ENCODE data around the gene TMEM223. TPM values are rescaled to one million over a fixed set of nuclear protein-coding genes. Genes with fewer than 3 reads are reported as not detected.

Gene TMEM223
- total RNA-seq, 4 donors from 2014 or later: 15.9 to 30.2 (median 23.4) TPM

GRCh38 chr11:62805076-62805892, 13.5 kb upstream of the TMEM223 start, which contains the start of gene NXF1:
NXF1 (minus strand) TSS chr11:62805440; CDS start chr11:62805356, 84 bp downstream.
- H3K36me3 ChIP-seq: peaks cover 32% of the 10 kb centered on the region
- no peaks in the 10 kb centered on the region for H3K9me3 ChIP-seq
- H3K4me3 ChIP-seq: peak within 1 kb of the TSS; percentile 90
- under 1% methylated on average over 36 of the region's 77 CpGs for WGBS
- H3K27ac ChIP-seq: peak within 1 kb of the TSS; percentile 91
- DNase-seq (ENCODE audit: low spot score in 2 of 2): peak; percentile 95 to 98
- no peaks in the 10 kb centered on the region for H3K27me3 ChIP-seq
- TF ChIP-seq POLR2AphosphoS5 (IDR thresholded peaks at IDR 0.05): peak; percentile 99 to 100 (median 100)
- TF ChIP-seq POLR2A (IDR thresholded peaks at IDR 0.05): peak; percentile 99 to 100
- TF ChIP-seq EP300 (IDR thresholded peaks at IDR 0.05): no peak
- TF ChIP-seq CTCF (IDR thresholded peaks at IDR 0.05): peak in 1 of 2 donors; percentile 43
- peaks cover 32% of the 10 kb centered on the region for H3K4me1 ChIP-seq

GRCh38 chr11:62804310-62805075, 12.7 kb upstream of the TMEM223 start:
- Histone ChIP-seq H3K27me3 (no peaks in the 10 kb centered on the region), H3K9me3 (no peaks in the 10 kb centered on the region), H3K27ac (peak overlapping the region; percentile 91), H3K4me1 (peaks cover 32% of the 10 kb centered on the region), H3K36me3 (peaks cover 39% of the 10 kb centered on the region), H3K4me3 (peak overlapping the region; percentile 90)
- TF ChIP-seq CTCF (IDR thresholded peaks at IDR 0.05): no peak
- no peak for TF ChIP-seq POLR2A (IDR thresholded peaks at IDR 0.05)
- no peak for TF ChIP-seq EP300 (IDR thresholded peaks at IDR 0.05)
- 3% methylated on average over 14 of the region's 14 CpGs for WGBS
- DNase-seq (ENCODE audit: low spot score in 2 of 2): no peak

GRCh38 chr11:62801071-62801470, 9.3 kb upstream of the TMEM223 start:
- WGBS: 86% methylated on average over 4 of the region's 4 CpGs
- peaks cover 20% of the 10 kb centered on the region for H3K4me1 ChIP-seq
- H3K9me3 ChIP-seq: no peaks in the 10 kb centered on the region
- DNase-seq (ENCODE audit: low spot score in 2 of 2): no peak
- H3K4me3 ChIP-seq: no peak overlapping the region
- no peak for TF ChIP-seq EP300 (IDR thresholded peaks at IDR 0.05)
- no peak for TF ChIP-seq POLR2AphosphoS5 (IDR thresholded peaks at IDR 0.05)
- TF ChIP-seq POLR2A (IDR thresholded peaks at IDR 0.05): no peak
- no peak for TF ChIP-seq CTCF (IDR thresholded peaks at IDR 0.05)
- no peak overlapping the region for H3K27ac ChIP-seq
- H3K36me3 ChIP-seq: peaks cover 74% of the 10 kb centered on the region
- H3K27me3 ChIP-seq: no peaks in the 10 kb centered on the region

- Histone ChIP-seq H3K9me3 (no peaks in the 10 kb centered on the region), H3K27me3 (no peaks in the 10 kb centered on the region), H3K36me3 (peaks cover 90% of the 10 kb centered on the region), H3K4me3 (no peak overlapping the region), H3K4me1 (peaks cover 15% of the 10 kb centered on the region), H3K27ac (no peak overlapping the region)
- no peak for DNase-seq (ENCODE audit: low spot score in 2 of 2)
- no peak for TF ChIP-seq POLR2AphosphoS5 (IDR thresholded peaks at IDR 0.05)
- no peak for TF ChIP-seq POLR2A (IDR thresholded peaks at IDR 0.05)
- no peak for TF ChIP-seq EP300 (IDR thresholded peaks at IDR 0.05)
- WGBS: 95% methylated on average over 4 of the region's 10 CpGs
These were observed 7.7 kb upstream of the TMEM223 start for GRCh38 chr11:62799486-62799885.

- 86% methylated on average over 7 of the region's 7 CpGs for WGBS
- peaks cover 88% of the 10 kb centered on the region for H3K36me3 ChIP-seq
These were observed 4.5 kb upstream of the TMEM223 start for GRCh38 chr11:62796281-62796680.

More at GRCh38 chr11:62796281-62796680, 4.5 kb upstream of the TMEM223 start:
- no peak for TF ChIP-seq POLR2AphosphoS5 (IDR thresholded peaks at IDR 0.05)
- no peak for TF ChIP-seq CTCF (IDR thresholded peaks at IDR 0.05)
- TF ChIP-seq EP300 (IDR thresholded peaks at IDR 0.05): no peak
- no peak for TF ChIP-seq POLR2A (IDR thresholded peaks at IDR 0.05)
- H3K4me1 ChIP-seq: peaks cover 15% of the 10 kb centered on the region
- no peak for DNase-seq (ENCODE audit: low spot score in 2 of 2)
- no peaks in the 10 kb centered on the region for H3K27me3 ChIP-seq
- no peak overlapping the region for H3K4me3 ChIP-seq
- no peaks in the 10 kb centered on the region for H3K9me3 ChIP-seq
- H3K27ac ChIP-seq: no peak overlapping the region
